C1 segment of cervical spinal cord (tissue), 14 donors: ENCODE results near the gene NECTIN4.

Experiments used
- DNase-seq, 14 donors: peaks; one replicate each; lab custom pipeline; 2025; lab: John Stamatoyannopoulos, UW

Gene NECTIN4

DNA sequence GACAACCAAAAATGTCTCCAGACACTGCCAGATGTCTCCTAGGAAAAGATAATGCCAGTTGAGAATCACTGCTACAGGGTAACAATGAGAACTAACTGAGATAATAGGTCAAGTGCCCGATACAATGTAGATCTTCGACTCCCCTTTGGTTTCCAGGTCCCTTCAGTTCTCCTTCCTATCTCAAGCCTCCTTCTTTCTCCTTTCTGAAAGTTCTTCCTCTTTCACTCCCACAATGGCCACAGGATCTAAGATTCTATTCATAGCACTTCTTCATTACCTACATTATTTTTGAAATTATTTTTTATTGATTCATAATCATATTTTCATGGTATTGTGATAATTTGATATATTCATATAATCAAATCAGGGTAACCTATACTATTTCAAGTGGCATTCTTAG is 22.2 kb upstream of the NECTIN4 start:
- no peak for DNase-seq

GRCh38 chr1:161111117-161111516 is 21.8 kb upstream of the NECTIN4 start:
- no peak for DNase-seq

- DNase-seq: no peak
Measured at GRCh38 chr1:161106431-161106830, 17.1 kb upstream of the NECTIN4 start.

DNA sequence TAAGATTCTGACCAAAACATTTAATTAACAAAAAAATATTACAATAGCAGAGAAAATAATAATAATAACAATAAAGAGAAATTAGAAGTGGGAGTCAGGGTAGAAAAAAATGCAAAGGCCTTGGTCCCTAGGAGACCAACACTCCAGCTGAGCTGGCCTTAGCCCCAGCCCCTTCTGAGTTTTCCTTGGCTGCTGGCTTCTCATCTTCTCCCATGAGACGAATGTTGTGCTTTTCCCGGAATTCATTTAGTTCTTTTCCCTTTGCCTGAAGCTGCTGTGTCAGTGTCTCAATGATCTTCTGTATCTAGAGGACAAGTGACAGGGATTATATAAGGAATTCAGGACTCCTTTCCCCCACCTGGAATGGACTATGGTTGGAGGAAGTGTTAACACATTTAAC is 11.2 kb upstream of the NECTIN4 start:
- DNase-seq: no peak

- DNase-seq: peak in 1 of 14 donors; percentile 6
Measured at GRCh38 chr1:161099090-161099802, 9.9 kb upstream of the NECTIN4 start.

DNA sequence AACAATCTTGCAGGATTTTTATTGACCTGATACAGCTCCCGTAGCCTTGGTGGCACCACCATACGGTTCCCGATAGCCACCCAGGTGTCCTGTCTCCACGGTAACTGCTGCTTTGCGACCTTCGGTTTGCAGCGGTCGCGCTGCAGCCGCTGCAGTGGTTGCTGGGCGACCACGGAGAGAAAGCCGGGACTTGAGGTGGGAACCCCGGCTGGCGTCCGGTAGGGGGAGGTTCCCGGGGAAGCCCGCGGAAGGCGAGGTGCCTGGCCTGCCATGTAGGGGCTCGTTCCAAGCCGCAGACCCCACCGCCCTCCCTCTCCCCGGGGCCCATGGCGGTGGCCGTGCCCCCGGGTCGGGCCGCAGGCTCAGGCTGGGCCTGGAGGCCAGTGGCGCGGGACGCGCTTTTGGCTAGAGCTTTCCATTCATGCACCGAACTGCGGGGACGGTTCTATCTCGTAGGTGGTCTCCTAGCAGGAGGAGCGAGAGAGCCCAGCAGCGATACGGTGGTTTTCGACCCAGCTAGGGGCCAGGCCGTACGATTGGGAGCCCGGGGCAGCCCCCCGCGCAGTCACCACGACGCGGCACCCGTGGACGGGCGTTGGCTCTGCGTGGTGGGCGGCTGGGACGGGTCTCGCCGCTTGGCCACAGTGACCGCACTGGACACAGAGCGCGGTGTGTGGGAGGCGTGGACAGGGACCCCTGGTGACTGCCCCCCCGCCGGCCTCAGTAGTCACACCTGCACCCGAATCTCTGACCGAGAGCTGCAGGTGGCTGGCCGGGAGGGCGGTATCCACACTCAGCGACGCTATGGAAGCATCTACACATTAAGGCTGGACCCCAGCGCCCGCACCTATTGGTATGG is 9.1 kb upstream of the NECTIN4 start, which contains the start of gene KLHDC9:
Gene KLHDC9 (plus strand): TSS at position 152 of the 859 bp plus-strand sequence. CDS start 175 bp downstream, at position 327.
- DNase-seq: peak in 12 of 14 donors; percentile 13 to 87 (median 74)

- no peak for DNase-seq
Measured at GRCh38 chr1:161096530-161096929, 7.2 kb upstream of the NECTIN4 start.

DNA sequence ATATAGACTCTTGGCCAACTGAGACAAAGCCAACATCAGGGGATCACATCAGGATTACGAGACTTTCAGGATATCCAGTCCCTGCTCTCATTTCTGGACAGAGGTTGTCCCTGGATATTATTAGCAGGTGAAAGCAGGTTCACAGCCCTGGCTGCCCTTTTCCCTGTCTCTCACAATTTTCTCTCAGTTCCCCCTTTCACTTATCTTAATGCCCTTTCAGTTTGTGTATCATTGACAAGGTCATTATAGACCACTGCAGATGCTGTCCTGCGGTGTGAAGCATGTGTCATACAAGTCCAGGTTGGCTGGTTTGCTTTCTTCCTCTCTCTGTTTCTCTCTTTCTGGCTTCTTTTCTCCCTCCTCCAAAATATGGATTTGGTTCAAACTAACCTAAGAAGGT is 6.7 kb upstream of the NECTIN4 start:
- DNase-seq: no peak

DNA sequence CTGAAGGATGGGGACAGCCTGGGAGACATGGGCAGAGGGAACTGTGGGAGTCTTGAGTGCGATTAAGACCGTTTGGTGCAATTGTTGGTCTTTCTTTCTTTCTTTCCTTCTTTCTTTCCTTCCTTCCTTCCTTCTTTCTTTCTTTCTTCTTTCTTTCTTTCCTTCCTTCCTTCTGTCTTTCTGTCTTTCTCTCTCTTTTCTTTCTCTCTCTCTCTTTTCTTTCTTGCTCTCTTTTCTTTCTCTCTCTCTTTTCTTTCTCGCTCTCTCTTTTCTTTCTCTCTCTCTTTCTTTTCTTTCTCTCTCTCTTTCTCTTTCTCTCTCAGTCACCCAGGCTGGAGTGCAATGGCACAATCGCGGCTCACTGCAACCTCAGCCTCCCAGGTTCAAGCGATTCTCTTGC is 5.9 kb upstream of the NECTIN4 start:
- no peak for DNase-seq

DNA sequence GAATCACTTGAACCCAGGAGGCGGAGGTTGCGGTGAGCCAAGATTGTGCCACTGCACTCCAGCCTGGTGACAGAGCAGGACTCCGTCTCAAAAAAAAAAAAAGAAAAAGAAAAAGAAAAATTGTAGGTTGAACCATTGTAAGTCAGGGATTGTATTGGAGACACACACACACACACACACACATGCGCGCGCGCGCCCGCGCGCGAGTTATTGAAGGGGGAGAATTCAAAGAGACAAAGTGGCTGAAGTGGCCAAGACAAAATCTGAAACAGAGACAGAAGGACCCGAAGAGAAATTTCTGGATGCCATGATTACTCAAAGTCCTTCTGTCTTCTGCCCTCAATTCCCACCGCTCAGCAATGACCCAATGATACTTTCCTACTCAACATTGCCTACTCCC is 5.1 kb upstream of the NECTIN4 start:
- no peak for DNase-seq

- no peak for DNase-seq
Measured at GRCh38 chr1:161092621-161093028, 3.3 kb upstream of the NECTIN4 start.

- no peak for DNase-seq
Measured at GRCh38 chr1:161091796-161092507, 2.6 kb upstream of the NECTIN4 start.

DNA sequence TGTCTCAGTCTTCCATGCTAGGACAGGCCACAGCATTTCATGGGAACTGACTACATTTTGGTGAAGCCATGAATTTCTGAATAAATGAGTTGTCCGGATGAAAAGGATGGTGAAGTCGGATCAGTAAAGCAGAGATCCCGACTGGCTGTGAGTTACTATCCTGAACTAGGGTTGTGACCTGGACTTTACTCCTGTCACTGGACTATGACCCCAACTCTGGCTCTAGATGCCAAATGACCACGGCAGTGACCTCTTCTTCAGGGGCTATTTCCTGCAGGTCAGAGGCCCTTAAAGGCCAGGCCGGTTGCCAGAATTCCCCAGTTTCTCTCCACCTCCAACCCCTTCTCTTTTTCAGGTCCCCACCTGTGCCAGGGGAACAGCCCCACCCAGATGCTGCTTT is 1.7 kb upstream of the NECTIN4 start:
- no peak for DNase-seq

GRCh38 chr1:161090617-161091016 is 1.3 kb upstream of the NECTIN4 start:
- no peak for DNase-seq

GRCh38 chr1:161089938-161090337 is 580 bp upstream of the NECTIN4 start:
- DNase-seq: no peak

DNA sequence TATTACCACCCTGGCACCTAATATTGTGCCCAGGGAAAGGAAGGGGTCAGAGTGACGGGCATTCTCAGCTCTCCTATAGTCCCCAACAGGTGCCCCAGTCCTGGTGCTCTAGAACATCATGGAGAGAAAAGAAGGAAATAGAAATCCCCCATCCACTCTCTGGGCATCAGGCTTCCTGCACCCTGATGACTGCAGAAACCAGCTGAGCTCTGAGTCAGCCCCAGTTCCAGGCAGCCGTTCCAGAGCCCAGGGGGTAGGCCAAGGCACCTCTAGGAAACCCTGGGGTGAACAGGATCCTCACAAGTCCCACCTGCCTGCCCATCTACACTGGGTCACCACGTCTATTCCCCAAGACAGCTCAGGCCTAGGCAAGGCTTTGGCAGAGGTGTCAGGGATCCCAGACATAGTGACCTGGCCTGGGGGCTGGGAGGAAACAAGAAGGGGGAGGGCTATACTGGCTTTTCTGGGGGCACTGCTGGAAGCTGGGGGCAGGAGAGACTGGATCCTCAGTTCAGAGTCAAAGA is 709 bp downstream of the NECTIN4 start:
- DNase-seq: no peak

GRCh38 chr1:161086457-161086856 is 2.9 kb downstream of the NECTIN4 start:
- DNase-seq: no peak

DNA sequence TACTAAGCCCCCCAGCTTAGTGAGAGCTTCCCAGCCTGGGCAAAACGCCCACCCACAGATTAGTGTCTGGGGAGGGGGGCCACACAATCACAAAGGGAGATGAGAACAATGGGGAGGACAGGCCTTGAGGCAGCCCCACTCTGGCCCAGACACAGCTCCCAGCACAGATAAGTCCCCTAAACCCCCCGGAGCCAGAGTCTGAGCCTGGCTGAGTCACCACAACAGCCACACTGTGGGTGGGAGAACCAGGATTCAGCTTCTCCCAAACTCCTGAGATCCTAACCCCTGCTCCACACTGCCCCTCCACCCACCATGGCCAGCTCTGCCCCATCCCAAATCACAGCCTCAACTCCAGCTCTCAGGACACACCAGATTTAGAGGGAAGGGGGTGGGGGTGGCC is 4.2 kb downstream of the NECTIN4 start:
- DNase-seq: no peak

- DNase-seq: no peak
Measured at GRCh38 chr1:161084597-161084988, 4.8 kb downstream of the NECTIN4 start.

DNA sequence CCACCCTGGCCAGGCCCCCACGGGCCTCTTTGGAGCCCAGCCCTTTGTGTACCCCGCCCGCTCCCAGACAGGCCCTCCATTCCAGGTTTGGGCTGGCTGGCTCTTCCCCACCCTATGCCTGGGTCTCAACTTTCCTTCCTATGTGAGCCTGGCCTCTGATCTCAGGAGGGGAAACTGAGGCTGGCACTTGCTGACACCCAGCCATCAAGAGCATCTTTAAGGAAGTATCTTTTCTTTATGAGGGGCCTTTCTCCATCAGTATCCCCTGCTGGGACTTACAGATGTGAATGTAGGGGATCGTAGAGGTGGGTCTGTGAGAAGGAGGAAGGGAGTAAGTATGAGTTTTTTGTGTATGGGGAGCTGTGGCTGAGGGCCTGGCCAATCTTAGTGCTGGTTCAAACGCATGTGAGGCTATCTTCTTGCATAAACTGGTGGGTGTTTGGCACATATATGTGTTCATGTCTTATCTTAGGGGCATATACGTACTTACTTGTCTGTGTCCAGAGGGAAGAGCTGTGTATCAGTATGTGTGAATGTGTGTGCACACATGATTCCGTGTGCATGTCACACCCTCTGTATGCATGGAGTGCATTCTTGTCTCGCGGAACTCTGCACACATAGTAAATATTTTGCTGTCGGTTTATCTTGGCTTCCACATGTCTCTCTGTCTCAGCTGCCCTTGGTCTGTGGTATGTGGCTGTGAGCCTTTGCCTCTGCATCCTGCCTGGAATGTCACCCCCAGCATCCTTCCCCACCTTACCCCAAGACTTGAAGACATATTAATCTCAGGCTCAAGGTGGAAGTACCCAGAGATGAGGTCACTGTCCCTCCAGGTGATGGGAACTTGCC is 5.4 kb downstream of the NECTIN4 start:
- no peak for DNase-seq
